ACHN (cell line): Measurements from ENCODE around the gene GCGR.

Experiments
- DNase-seq: peaks from one replicate; pipeline ENCODE4 v3.0.0-alpha.2; 2015
- in situ Hi-C: cut with HindIII; loops from 2 replicates; pipeline ENCODE4 v1.10.0; 2017; ENCODE audit warnings: low sequenced_read_pairs, low pct_ligation_motif_present, low pct_unique_long_range_greater_than_20kb

The GCGR gene

DNA sequence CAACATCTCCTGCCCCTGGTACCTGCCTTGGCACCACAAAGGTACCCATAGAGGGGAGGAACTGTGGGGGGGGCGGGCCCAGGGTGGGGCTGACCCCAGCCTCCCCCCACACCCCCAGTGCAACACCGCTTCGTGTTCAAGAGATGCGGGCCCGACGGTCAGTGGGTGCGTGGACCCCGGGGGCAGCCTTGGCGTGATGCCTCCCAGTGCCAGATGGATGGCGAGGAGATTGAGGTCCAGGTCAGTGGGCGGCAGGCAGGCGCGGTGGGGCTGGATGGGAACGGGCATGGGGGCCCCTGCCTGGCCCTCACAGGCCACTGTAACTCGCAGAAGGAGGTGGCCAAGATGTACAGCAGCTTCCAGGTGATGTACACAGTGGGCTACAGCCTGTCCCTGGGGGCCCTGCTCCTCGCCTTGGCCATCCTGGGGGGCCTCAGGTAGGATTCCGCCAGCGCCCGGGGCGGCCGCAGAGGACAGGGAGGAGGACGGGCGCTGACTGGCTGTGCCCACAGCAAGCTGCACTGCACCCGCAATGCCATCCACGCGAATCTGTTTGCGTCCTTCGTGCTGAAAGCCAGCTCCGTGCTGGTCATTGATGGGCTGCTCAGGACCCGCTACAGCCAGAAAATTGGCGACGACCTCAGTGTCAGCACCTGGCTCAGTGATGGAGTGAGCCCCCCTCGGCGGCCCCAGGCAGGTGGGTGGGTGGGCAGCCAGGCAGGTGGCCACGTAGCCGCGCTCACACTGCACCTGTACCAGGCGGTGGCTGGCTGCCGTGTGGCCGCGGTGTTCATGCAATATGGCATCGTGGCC lies 7.1 kb downstream of the GCGR start:
- in situ Hi-C loops = no loop called here
- DNase-seq = no peak

DNA sequence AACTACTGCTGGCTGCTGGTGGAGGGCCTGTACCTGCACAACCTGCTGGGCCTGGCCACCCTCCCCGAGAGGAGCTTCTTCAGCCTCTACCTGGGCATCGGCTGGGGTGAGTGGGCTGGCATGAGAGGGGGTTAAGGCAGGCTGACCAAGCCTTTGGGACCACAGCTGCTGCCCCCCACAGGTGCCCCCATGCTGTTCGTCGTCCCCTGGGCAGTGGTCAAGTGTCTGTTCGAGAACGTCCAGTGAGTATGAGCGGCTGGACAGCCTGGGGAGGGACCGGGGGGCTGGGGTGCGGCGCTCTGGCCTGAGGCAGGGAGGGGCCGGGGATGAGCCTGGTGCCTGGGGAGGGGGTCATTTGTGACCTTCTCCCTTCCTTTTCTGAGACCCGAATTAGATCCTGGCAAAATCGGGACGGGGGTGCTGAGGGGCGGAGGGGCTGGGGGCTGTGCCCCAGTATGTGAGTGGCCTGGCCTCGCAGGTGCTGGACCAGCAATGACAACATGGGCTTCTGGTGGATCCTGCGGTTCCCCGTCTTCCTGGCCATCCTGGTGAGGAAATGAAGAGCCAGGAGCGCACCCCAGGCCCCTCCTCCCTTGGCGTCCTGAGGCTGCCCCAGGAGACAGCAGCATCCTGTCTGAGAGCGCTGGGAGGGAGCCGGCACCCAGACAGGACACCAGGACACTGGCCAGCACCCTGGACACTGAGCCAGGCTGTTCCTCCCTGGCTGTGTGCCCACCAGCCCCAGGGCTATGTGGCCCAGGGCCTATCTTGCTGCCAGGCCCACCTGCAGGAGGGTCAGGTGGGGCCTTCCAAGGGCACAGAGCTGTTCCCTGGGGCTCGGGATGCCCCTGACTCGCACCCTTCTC lies 8.0 kb downstream of the GCGR start:
- no peak for DNase-seq
- in situ Hi-C loops = no loop called here

DNA sequence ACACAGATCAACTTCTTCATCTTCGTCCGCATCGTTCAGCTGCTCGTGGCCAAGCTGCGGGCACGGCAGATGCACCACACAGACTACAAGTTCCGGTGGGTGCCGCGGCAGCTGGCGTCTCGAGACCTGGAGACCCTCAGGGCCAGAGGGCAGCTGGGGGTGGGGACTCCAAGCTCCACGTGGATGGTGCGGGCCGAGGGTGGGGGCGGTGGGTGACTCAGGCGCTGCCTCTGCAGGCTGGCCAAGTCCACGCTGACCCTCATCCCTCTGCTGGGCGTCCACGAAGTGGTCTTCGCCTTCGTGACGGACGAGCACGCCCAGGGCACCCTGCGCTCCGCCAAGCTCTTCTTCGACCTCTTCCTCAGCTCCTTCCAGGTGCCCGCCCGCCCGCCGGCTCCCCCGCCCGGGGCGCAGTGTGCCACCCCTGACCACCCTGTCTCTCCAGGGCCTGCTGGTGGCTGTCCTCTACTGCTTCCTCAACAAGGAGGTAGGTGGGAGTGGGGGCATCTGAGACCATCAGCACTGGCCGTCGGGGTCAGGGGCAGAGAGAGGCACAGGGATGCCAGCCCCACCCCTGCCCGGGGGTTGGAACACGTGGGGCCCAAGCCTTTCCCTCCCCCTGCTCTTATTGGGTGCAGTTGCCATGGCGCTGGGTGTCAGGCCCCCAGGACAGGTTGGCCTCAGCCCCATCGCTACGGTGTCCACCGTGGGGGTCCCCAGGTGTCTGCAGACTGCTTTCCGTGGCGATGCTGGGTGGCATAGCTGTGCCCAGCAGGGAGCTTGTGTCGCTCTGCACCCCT lies 8.8 kb downstream of the GCGR start:
- no peak for DNase-seq
- in situ Hi-C loops = no loop called here

DNA sequence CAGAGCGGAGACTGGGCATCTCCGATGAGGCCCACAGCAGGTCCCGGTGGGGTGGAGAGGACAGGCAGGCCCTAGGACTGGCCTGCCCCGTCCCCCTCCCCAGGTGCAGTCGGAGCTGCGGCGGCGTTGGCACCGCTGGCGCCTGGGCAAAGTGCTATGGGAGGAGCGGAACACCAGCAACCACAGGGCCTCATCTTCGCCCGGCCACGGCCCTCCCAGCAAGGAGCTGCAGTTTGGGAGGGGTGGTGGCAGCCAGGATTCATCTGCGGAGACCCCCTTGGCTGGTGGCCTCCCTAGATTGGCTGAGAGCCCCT lies 9.4 kb downstream of the GCGR start:
- in situ Hi-C loops = no loop called here
- DNase-seq = no peak

DNA sequence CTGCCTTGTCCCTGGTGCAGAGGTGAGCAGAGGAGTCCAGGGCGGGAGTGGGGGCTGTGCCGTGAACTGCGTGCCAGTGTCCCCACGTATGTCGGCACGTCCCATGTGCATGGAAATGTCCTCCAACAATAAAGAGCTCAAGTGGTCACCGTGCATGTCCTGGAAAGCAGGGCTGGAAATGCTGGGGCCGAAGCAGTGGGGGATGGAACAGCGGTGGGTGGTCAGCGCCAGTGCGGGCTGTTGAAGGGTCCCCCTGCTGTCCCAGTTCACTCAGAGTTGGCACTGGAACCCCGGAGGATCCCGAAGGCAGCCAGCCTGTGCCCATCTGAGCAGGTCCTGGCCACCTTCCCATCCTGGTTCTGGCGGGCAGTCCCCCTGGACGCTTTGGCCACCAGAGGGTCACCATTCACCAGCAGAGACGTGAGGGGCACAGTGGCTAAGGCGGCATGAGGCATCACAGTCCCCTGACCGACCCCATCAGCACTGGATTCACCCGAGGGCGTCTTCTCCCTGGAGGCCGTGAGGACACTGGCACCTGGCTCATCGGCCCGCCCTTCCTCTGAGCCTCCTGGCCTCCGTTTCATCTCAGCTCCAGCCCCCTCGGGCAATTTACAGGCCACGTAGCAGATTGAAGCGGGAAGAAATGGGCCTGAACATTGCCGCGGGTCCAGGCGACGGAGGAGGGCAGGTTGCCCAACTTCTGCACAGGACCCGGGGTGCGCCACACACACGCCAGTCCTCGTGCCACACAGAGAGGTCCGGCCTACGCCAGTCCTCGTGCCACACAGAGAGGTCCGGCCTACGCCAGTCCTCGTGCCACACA lies 10.1 kb downstream of the GCGR start:
- no peak for DNase-seq
- in situ Hi-C loops = no loop called here

DNA sequence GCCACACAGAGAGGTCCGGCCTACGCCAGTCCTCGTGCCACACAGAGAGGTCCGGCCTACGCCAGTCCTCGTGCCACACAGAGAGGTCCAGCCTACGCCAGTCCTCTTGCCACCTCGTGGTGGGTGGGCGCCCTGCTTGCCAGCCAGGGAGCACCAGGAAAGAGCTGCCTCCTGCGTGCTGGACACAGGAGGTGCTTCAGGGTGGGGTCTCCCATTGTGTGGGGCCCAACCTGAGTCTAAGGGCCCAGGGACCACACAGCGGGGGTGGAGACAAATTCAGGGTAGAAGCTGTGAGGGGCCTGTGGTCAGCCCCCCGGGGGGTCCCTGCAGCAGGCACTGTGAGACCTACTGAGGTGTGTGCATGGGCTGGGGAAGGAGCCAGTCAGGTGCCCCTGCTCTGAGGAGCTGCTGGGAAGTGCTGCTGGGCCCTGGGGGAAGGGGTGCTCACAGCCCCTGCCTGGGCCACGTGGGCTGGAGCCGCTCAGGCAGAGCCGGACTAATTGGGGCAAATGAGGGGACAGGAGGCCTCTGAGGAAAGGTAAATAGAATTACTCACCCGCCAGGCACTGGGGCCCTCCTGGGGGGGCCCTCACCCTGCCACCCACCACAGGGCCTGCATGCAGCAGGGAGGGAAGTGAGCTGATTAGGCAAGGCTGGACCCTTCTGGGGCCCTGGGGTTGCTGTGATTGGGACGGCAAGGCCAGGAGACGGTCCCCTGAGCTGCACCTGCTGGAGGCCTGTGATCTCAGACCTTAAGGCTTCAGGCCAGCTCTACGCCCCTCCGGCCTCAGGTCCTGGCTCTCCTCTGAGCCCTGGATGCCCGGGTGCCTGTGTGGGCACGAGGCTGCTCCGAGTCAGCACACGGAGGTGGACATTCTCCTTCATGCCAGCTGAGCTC lies 11.0 kb downstream of the GCGR start:
- in situ Hi-C loops = no loop called here
- no peak for DNase-seq

DNA sequence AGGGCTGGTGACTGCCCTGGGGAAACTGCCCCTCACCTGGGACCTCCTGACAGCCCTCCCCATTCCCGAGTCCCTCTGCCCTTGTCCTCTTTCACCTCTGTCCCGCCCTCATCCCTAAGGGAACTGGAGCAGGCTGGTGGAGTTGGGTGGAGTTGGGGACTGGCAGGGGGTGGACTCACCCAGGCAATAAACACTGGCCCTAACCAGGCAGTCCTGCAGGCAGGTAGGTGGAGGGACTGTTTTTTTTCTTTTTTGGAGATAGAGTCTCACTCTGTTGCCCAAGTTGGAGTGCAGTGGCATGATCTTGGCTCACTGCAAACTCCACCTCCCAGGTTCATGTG lies 11.7 kb downstream of the GCGR start:
- in situ Hi-C loops = no loop called here
- DNase-seq = no peak

DNA sequence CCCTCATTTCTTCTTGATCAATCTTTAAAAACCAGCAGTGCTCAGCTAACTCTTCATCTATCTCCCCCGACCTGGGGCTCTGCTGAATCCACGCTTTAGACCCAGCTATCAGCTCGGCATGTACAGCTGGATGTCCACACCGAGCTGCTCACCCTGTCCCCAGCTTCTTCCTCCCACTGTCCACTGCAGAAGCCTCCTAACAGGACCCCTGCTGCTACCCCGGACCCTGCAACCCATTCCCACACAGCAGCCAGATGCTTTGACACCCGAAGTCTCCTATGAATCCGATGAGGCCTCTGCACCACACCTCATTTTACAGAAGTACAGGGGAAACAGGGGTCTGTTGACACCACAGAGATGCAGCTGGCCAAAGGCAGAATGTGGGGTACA lies 13.8 kb downstream of the GCGR start:
- no peak for DNase-seq
- in situ Hi-C loops = no loop called here

DNA sequence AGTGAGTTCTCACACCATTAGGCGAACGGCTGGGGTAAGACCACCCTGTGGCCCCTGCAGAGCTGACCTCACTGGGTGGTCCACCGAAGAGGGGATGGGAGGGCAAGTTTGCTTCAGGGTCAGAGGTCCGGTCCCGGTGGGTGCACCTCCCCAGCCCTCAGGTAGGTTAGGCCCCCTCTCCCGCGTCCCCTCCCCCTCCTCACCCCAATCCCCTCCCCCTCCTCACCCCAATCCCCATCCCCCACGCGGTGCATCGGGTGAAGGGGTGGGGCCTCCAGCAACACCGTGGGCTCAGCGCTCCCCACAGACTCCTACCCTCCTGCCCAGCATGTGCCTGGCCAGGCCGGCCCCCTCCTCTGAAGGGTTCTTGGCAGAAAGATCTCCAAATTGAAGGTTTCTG lies 15.8 kb downstream of the GCGR start:
- DNase-seq = no peak
- in situ Hi-C loops = no loop called here

DNA sequence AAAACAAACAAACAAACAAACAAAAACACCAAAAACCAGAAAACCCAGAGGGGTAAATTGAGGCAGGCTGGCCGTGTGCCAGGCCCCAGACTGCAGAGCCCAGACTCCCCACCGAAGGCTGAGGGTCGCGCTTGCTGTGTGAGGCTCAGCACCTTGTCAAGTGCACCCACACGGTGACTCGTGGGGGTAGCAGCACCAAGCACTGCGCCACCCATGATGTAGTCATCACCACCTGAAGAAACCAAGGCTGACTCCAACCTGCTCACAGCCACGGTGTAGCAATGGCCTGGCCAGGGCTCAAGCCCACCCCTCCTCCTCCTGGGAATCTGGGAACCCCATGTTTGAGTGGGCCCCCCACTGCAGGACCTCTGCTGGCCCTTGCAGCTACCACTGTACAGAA lies 17.2 kb downstream of the GCGR start:
- no peak for DNase-seq
- in situ Hi-C loops = no loop called here

DNA sequence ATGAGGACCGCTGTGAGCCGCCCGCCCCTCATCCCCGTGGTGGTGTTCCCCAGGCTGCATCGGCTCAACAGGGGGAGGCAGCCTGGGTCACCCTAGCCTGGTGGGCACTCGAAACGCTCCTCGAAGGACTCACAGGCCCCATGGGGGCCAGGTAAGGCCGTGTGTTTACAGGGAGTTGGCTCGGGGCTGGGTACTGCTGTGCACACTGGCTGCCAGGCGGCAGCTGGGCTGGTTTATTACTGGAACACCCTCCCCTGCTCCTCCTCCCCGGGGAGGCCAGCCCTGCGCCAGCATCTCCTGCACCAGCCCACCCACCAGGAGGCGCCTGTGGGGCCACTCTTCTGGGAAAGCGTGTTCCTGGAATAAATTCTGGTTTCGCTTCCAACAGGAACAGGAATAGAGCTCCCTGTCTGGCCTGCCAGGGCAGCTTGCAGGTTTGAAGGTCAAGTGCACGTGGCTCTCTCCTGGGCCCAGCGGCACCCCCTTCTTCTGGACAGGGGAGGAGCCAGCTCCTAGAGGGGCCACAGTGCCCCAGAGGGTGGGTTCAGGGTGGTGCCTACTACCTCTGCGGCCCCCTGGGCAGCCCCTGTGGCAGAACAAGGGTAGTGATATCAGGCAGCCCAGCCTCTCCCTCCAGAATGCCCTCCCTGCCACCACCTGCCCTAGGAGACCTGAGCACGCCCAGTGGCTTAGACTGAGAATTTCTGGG lies 17.8 kb downstream of the GCGR start:
- in situ Hi-C loops = no loop called here
- peak; percentile 93 for DNase-seq

DNA sequence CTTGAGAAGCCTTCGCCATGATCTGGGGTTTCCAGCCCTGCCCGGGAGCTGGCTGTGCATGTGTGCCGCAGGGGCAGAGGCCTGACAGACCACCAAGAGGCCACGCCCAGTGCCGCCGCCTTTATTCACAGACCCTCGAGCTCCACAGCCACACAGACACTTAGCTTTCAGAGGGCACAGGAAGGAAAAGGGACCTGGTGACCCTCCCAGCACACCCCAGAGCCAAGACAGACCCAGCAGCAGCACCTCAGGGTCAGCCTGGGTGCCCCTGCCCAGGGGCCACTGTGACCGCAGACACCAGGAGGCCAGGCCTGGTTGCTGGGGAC lies 18.3 kb downstream of the GCGR start:
- in situ Hi-C loops = no loop called here
- no peak for DNase-seq

DNA sequence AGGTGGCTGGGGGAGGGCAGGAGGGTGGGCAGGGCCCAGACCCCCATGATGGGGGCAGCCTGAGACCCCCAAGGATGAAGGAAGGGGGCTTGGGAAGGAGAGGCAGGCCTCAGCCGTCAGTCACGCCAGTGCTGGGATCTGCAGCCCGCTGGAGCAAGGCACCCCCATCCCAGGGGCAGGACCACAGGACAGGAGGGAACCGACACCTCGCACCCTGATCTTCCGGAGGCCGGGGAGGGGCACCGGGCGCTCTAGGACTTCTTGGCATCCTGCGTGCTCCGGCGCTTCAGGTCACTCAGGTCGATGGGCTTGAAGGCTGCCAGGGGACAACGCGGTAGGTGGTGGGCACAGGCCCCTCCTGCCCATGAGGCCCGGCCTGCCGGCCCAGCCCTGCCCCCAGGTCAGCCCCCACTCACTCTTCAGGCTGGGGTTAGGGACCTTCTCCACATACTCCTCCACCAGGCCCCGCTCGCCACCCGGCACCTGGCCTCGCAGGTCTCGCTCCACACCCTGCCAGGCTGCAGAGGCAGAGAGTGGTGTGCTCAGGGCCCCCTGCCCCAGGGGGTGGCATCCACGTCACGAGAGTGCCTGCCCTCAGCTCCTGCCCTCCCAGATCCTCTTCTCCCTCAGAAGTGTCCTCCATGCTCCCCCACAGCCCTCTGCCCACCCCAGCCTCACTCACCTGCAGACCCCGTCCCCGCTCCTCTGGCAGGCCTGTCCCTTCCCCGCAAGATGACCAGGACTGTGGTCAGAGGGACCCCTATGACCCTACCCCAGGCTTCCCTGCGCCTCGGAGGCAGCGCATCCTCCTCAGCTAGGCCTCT lies 19.3 kb downstream of the GCGR start:
- no peak for DNase-seq
- in situ Hi-C loops = no loop called here

DNA sequence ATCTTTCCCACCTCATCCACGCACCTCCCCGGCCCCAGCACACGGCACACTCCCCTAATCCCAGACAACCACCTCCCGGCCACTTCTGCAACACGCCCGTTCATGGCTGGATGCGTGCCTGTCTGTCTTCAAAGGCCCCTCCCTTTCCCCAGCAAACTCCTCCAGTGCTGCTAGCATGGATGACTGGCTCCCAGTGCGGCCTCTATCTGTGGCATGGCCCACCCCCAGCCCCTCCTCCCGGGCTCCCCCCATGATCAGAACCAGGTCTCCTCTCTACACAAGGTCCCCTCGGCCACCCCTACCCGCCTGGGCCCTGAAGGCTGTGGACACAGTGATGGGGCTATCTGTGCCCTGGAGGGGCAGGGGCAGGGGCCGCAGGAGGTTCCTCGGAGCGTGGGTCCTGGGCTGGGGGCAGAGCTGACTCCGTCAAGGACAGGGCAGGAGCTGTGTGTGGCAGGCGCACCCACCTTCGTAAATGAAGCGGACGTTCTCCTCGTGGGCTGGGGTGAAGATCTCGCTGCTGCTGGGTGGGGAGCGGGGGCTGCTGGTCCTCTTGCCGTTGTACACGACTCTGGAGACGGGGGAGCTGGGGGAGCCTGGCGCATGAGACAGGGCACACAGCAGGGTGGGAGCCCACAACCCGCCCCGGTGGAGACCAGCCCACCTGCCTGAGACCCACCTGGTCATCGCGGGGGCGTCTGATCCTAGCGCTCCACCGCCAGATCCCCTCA lies 20.0 kb downstream of the GCGR start:
- no peak for DNase-seq
- in situ Hi-C loops = no loop called here

DNA sequence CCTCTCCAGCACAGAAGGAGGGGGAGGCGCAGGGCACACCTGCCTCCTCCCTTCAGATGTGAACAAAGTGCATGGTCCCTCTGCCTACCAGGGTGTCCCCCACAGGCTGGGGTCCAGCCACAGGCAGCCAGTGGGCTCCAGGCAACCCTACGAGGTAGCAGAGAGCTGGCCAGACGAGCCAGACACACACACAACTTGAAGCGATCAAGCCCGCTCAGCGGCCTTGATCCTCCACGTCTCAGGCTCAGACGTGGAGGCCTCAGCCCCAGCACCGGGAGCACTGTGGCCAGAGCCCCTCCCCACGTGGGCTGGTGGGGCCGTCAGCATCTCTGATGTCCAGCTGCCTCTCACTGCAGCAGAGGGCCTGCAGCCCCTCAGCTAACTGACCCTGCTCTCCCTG lies 20.6 kb downstream of the GCGR start:
- in situ Hi-C loops = no loop called here
- no peak for DNase-seq

DNA sequence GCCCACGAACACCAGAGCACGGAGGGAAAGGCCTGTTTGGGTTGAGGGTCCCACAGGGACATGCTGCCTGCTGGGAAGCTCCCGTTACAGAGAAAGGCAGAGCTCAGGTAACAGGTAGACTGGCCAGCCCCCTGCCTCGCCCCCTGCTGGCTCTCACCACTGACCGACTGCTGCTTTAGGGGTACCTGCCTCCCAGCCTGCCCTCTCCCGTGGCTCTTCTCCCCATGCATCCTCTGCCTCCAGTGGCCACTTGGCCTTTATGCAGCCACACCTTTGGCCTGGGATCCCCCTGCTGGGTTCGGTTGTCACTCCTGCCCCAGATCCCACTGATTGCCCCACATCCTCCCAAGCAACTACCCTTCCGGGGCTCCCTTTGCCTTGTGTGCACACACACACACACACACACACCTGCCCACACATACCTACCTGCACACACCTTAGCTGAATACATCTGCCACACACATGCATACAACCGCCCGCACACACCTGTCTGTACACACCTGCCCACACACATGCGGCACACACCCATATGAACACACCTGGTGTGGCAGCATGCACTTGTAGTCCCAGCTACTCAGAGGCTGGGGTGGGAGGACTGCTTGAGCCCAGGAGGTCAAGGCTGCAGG lies 22.0 kb downstream of the GCGR start:
- in situ Hi-C loops = no loop called here
- no peak for DNase-seq
